HUES64 (cell line): ENCODE data around the gene ZWILCH.
"Not testable (repeated sequence)": the region's sequence is repeated elsewhere in the genome, so short reads cannot be mapped to it uniquely, and the experiment has no call there.

Experiments used
- H3K27ac ChIP-seq: 2 replicates; pipeline ENCODE4 v1.7.0; 2013; ENCODE audit warnings: low read depth, low read length, inconsistent platforms
- H3K27me3 ChIP-seq: 2 replicates; pipeline ENCODE4 v1.6.1; 2013; ENCODE audit warnings: mild to moderate bottlenecking, low read length; ENCODE audit not compliant: insufficient read depth
- H3K36me3 ChIP-seq: 2 replicates; pipeline ENCODE4 v1.6.1; 2013; ENCODE audit warnings: mild to moderate bottlenecking, low read length; ENCODE audit not compliant: insufficient read depth
- H3K4me1 ChIP-seq: 2 replicates; pipeline ENCODE4 v1.6.1; 2013; ENCODE audit warnings: mild to moderate bottlenecking, low read length, moderate library complexity; ENCODE audit not compliant: insufficient read depth
- H3K4me3 ChIP-seq: 2 replicates; pipeline ENCODE4 v1.5.1; 2013; ENCODE audit warnings: mild to moderate bottlenecking, low read length, moderate library complexity
- H3K9ac ChIP-seq: 2 replicates; pipeline ENCODE4 v1.6.1; 2013; ENCODE audit warnings: mild to moderate bottlenecking, low read depth, low read length
- H3K9me3 ChIP-seq: 2 replicates; pipeline ENCODE4 v1.6.1; 2013; ENCODE audit warnings: low read depth, low read length; ENCODE audit not compliant: insufficient read depth
- WGBS: fragments of 150-250, 120-280 bp; methylation state at CpG from one replicate; pipeline ENCODE4 v1.1.7; 2013; ENCODE audit warnings: missing lambda C conversion rate; 5-methylcytosine and 5-hydroxymethylcytosine counted together

Gene ZWILCH

GRCh38 chr15:66489179-66489791 lies 15.8 kb upstream of the ZWILCH start:
- H3K27ac ChIP-seq = no peak overlapping the region
- H3K9ac ChIP-seq = no peak overlapping the region
- H3K4me3 ChIP-seq = no peak overlapping the region
- H3K27me3 ChIP-seq = no peaks in the 10 kb centered on the region
- no peaks in the 10 kb centered on the region for H3K4me1 ChIP-seq
- peaks cover 99% of the 10 kb centered on the region for H3K36me3 ChIP-seq
- H3K9me3 ChIP-seq = no peaks in the 10 kb centered on the region
- 93% methylated on average over 6 of the region's 6 CpGs for WGBS

- peaks cover 92% of the 10 kb centered on the region for H3K36me3 ChIP-seq
- no peaks in the 10 kb centered on the region for H3K9me3 ChIP-seq
- H3K9ac ChIP-seq = no peak overlapping the region
- H3K4me3 ChIP-seq = no peak overlapping the region
- H3K27me3 ChIP-seq = no peaks in the 10 kb centered on the region
- no peak overlapping the region for H3K27ac ChIP-seq
- 90% methylated on average over 3 of the region's 3 CpGs for WGBS
- H3K4me1 ChIP-seq = no peaks in the 10 kb centered on the region; the same call in 1 of the 2 replicates
These were observed 13.3 kb upstream of the ZWILCH start for GRCh38 chr15:66491846-66492245.

GRCh38 chr15:66494262-66494661 lies 10.9 kb upstream of the ZWILCH start:
- Histone ChIP-seq H3K4me3 (no peak overlapping the region), H3K27ac (no peak overlapping the region), H3K9me3 (no peaks in the 10 kb centered on the region), H3K4me1 (no peaks in the 10 kb centered on the region; the same call in 1 of the 2 replicates), H3K27me3 (no peaks in the 10 kb centered on the region), H3K9ac (no peak overlapping the region), H3K36me3 (peaks cover 80% of the 10 kb centered on the region)
- WGBS = 97% methylated on average over 2 of the region's 2 CpGs

- no peaks in the 10 kb centered on the region for H3K27me3 ChIP-seq
- 48% methylated on average over 17 of the region's 17 CpGs for WGBS
- peak overlapping the region; percentile 99 for H3K27ac ChIP-seq
- H3K36me3 ChIP-seq = peaks cover 80% of the 10 kb centered on the region
- peak overlapping the region; percentile 88 for H3K4me3 ChIP-seq
- peak overlapping the region; percentile 98 for H3K9ac ChIP-seq
- no peaks in the 10 kb centered on the region; the same call in 1 of the 2 replicates for H3K4me1 ChIP-seq
- H3K9me3 ChIP-seq = no peaks in the 10 kb centered on the region
These were observed 8.1 kb upstream of the ZWILCH start for GRCh38 chr15:66496951-66497501.

GRCh38 chr15:66497502-66498455 lies 7.3 kb upstream of the ZWILCH start, which contains the start of gene SNAPC5:
TSS of gene SNAPC5 (minus strand) at chr15:66497762. CDS start at chr15:66497731, 31 bp downstream.
- Histone ChIP-seq H3K4me1 (no peaks in the 10 kb centered on the region; the same call in 1 of the 2 replicates), H3K9ac (peak within 1 kb of the TSS; percentile 98), H3K36me3 (peaks cover 80% of the 10 kb centered on the region), H3K27ac (peak within 1 kb of the TSS; percentile 99), H3K27me3 (no peaks in the 10 kb centered on the region), H3K4me3 (peak within 1 kb of the TSS; percentile 88), H3K9me3 (no peaks in the 10 kb centered on the region)
- 11% methylated on average over 43 of the region's 43 CpGs for WGBS

- H3K9ac ChIP-seq = no peak overlapping the region
- peaks cover 80% of the 10 kb centered on the region for H3K36me3 ChIP-seq
- H3K4me1 ChIP-seq = no peaks in the 10 kb centered on the region; the same call in 1 of the 2 replicates
- H3K9me3 ChIP-seq = no peaks in the 10 kb centered on the region
- H3K4me3 ChIP-seq = no peak overlapping the region
- 86% methylated on average over 3 of the region's 3 CpGs for WGBS
- peak overlapping the region; percentile 37; the same call in 1 of the 2 replicates for H3K27ac ChIP-seq
- H3K27me3 ChIP-seq = no peaks in the 10 kb centered on the region
These were observed 6.4 kb upstream of the ZWILCH start for GRCh38 chr15:66498501-66499386.

- not testable (repeated sequence) for H3K9ac ChIP-seq, H3K4me3 ChIP-seq, H3K27me3 ChIP-seq, H3K9me3 ChIP-seq, H3K4me1 ChIP-seq
- Histone ChIP-seq H3K36me3 (peaks cover 70% of the 10 kb centered on the region), H3K27ac (peak overlapping the region; percentile 16; the same call in 1 of the 2 replicates)
- 97% methylated on average over 7 of the region's 7 CpGs for WGBS
These were observed 4.8 kb upstream of the ZWILCH start for GRCh38 chr15:66500346-66500745.

GRCh38 chr15:66502491-66502890 lies 2.6 kb upstream of the ZWILCH start:
- Histone ChIP-seq H3K9me3 (no peaks in the 10 kb centered on the region), H3K27me3 (no peaks in the 10 kb centered on the region), H3K27ac (peak overlapping the region; percentile 47; the same call in 1 of the 2 replicates), H3K4me3 (peak overlapping the region; percentile 92), H3K36me3 (peaks cover 63% of the 10 kb centered on the region), H3K4me1 (no peaks in the 10 kb centered on the region), H3K9ac (peak overlapping the region; percentile 99)
- WGBS = 92% methylated on average over 10 of the region's 10 CpGs

GRCh38 chr15:66503041-66503648 lies 2.0 kb upstream of the ZWILCH start:
- H3K9me3 ChIP-seq, H3K4me1 ChIP-seq, H3K27me3 ChIP-seq: not testable (repeated sequence)
- Histone ChIP-seq H3K4me3 (peak overlapping the region; percentile 92), H3K9ac (peak overlapping the region; percentile 99), H3K36me3 (peaks cover 61% of the 10 kb centered on the region), H3K27ac (peak overlapping the region; percentile 97)
- WGBS = 63% methylated on average over 13 of the region's 13 CpGs
